Neural progenitor cell (in vitro differentiated cells): Measurements from ENCODE around the gene CYP2F1.
"Not testable (repeated sequence)": the region's sequence is repeated elsewhere in the genome, so short reads cannot be mapped to it uniquely, and the experiment has no call there.

Source experiments
- EZH2 ChIP-seq: fragments of 200-600 bp; sonication (generic); IDR thresholded peaks from 2 replicates; pipeline ENCODE4 v1.6.1; 2017; ENCODE audit warnings: antibody characterized with exemption, mild to moderate bottlenecking, moderate library complexity
- TF ChIP-seq, protein P1 (sequence below): fragments of 200-600 bp; sonication (generic); IDR thresholded peaks from 2 replicates; pipeline ENCODE4 v1.5.1; 2017; ENCODE audit warnings: antibody characterized with exemption, mild to moderate bottlenecking

DNA sequence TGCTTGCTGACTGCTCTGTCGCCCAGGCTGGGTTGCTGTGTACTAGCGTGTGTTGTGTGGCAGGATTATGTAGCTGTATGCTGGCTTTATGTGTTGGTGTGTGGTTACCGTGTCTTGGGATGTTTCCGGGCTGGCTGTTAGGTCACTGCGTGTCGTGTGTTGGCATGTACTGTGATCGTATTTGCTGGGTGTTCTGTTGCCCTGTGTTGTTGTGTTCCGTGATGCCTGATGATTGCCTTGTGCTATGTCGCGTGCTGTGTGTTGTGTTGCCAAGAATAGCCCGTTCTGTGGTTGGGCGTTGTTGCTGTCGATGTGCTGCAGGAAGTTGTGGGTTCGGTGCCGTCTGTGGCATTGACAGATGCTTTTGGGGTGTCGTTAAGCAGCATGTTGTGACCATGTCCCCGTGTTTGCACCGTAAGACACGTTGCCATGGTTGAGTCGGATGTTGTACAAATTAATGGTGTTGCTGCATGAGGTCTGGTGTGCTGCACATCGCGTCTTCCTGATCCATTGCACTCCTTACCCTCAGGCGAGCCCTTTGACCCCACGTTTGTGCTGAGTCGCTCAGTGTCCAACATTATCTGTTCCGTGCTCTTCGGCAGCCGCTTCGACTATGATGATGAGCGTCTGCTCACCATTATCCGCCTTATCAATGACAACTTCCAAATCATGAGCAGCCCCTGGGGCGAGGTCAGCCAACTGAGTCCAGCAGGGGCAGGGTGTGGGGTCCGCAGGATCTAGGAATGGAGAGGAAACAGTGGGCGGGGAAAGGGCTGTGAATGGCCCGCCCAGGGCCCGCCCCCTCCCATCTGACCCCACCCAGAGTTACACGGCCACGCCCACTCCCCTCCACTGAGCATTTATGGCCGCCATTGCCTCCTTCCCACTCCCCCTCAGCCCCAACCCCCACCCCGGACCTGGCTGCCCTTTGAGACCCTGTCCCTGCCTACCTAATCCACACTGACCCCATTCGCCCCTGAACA is 7.0 kb downstream of the CYP2F1 start:
- TF ChIP-seq, protein P1, sequence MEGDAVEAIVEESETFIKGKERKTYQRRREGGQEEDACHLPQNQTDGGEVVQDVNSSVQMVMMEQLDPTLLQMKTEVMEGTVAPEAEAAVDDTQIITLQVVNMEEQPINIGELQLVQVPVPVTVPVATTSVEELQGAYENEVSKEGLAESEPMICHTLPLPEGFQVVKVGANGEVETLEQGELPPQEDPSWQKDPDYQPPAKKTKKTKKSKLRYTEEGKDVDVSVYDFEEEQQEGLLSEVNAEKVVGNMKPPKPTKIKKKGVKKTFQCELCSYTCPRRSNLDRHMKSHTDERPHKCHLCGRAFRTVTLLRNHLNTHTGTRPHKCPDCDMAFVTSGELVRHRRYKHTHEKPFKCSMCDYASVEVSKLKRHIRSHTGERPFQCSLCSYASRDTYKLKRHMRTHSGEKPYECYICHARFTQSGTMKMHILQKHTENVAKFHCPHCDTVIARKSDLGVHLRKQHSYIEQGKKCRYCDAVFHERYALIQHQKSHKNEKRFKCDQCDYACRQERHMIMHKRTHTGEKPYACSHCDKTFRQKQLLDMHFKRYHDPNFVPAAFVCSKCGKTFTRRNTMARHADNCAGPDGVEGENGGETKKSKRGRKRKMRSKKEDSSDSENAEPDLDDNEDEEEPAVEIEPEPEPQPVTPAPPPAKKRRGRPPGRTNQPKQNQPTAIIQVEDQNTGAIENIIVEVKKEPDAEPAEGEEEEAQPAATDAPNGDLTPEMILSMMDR: not testable (repeated sequence)
- not testable (repeated sequence) for TF ChIP-seq EZH2
